Measurements from ENCODE around the gene DIPK1A.
A peak's percentile ranks its signal among the peaks of the same experiment; 100 is the strongest.
"Not testable (repeated sequence)": the region's sequence is repeated elsewhere in the genome, so short reads cannot be mapped to it uniquely, and the experiment has no call there.

Gene DIPK1A

DNA sequence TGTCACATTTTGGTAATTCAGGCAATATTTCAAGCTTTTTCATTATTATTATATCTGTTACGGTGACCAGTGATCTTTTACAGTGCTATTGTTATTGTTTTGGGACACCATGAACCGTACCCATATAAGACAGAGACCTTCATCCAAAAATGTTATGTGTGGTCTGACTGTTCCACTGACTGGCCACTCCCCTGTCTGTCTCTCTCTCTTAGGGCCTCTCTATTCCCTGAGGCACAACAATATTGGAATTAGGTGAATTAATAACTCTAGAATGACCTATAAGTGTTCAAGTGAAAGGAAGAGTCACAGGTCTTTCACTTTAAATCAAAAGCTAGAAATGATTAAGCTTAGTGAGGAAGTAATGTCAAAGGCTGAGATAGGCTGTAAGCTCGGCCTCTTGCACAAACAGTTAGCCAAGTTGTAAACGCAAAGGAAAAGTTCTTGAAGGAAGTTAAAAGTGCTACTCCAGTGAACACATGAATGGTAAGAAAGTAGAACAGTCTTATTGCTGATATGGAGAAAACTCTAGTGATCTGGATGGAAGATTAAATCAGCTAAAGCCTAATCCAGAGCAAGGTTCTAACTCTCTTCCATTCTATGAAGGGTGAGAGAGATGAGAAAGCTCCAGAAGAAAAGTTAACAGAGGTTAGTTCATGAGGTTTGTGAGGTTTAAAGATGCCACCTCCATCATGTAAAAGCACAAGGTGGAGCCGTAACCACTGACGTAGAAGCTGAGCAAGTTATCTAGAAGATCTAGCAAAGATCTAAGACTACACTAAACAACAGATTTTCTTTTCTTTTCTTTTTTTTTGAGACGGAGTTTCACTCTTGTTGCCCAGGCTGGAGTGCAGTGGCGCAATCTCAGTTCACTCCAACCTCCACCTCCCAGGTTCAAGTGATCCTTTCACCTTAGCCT is 19.7 kb upstream of the DIPK1A start:
- DNase-seq, result peak in 1 of 4 experiments; percentile 10

GRCh38 chr1:92975551-92976232 is 14.4 kb upstream of the DIPK1A start:
- DNase-seq, result no peak

DNA sequence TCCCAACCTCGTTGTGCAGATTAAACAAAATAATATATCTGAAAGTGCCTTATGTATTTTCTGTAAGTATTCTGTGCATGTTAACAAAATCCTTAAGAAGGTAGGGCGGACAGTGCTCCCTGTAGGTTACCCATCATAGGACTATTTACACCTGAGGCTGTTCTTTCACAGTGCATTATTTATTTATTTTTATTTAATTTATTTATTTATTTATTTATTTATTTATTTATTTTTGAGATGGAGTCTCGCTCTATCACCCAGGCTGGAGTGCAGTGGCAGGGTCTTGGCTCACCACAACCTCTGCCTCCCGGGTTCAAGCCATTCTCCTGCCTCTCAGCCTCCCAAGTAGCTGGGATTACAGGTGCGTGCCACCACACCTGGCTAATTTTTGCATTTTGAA is 12.8 kb upstream of the DIPK1A start:
- not testable (repeated sequence) for DNase-seq

DNA sequence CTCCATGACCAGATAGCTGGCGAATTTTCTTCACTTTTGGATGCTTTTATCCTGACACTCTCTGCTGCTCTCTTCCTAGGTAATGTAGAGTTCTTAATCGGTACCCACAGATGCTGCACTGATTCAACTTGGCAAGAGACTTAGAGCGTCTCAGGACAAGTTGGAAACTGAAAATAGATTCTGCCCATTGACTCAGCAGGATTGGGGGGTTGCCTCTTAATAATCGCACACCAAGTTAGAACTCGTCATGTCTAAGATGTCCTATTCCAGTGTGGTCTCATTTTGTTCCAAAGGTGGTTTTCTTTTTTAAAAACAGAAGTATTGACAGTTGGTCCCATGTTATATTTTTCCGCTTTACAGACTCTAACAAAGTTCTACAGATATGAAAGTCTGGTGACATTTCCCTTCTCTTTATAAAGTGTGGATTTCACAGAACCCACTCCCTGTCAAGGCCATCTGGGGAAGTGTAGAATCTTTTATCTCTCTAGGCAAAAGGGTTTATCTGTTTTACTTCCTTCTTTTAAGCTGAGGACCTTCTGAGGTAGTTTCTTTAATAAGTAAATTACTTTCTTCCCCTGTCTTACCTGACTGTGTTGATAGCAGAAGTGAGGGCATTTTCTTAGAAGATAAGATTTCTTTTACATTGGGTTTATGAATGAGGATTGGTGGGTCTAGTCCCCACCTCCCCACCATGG is 12.1 kb upstream of the DIPK1A start:
- no peak for DNase-seq

DNA sequence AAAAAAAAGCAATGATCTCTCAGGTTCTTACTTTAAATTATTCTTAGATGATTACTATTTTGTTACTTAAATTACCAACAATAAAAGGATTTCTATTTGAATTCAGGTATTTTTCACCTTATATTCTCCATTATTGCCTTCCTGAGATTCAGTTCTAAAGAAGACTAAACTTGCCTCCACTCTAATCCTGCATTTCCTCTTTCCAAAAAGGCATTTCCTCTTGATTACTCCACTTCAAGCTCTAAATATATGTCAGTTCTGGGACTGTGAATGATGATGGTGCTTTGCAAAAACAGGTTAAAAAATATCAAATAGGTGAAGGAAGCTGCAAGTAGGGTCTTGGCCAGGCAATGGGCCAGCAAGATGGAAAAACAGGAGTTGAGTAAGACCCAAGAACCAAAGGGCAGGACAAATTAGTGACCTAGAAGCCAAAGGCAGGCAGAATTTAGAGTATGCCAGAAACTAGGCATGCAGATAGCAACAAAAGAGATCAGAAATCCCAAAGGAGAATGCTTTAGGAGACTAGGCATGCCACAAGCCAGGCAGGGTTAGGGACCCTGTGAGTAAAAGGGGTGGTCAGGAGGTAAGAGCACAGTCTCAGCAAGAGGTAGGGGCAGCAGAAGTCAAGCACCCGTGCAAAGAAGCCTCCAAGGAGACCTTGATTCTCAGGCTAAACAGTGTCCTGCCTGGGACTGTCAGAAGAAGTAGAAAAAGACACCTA is 11.3 kb upstream of the DIPK1A start:
- DNase-seq, result no peak

- DNase-seq, result not testable (repeated sequence)
Measured at GRCh38 chr1:92971932-92972331, 10.7 kb upstream of the DIPK1A start.

DNA sequence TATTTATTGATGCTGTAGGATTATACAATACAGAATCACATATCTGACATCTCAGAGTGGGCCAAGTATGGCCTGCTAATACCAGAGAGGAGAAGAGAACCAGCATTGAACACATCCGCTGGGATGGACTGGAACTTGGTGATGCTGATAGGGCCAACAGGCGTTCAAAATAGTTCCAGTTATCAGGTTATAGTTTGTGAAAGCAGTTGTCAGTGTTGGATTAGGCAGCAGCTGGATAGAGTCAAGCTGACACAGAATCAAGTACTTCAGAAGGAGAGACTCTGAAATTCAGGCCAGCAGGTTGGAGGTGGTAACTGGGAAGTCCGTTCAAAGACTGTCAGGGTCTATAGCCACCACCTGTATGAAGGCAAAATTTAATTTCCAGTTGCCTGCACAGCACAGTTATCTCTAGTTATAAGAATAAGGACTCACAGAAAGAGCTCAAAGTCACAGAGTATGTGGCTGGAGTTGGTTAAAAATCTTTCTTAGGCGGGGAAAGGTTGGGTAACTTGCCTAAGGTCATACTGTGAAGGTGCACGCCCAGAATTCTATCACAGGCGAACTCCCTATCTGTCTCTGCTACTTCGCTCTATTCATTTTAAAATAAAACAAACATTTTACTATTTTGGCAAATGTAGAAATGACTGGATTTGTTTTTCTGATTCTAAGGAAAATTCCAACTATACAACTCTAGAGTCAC is 9.9 kb upstream of the DIPK1A start:
- no peak for DNase-seq

DNA sequence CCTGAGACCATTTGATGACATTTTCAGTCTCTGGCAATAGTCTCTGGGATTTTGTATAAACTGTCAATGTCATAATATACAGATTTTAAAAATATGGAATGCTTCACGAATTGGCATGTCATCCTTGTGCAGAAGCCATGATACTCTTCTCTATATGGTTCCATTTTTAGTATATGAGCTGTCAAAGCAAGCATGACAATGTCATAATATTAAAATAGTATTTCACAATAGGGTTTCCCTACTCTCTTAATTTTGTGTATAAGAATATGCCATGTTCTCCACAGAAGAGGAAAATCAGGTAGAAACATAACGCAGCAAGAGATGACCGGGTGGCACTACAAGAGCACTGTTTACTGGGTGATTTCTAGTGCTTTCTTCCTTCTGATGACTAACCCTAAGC is 8.3 kb upstream of the DIPK1A start:
- DNase-seq, result no peak

GRCh38 chr1:92968138-92969032 is 7.1 kb upstream of the DIPK1A start:
- no peak for DNase-seq

- DNase-seq, result peak in 1 of 4 experiments; percentile 18
Measured at GRCh38 chr1:92964998-92965397, 3.7 kb upstream of the DIPK1A start.

DNA sequence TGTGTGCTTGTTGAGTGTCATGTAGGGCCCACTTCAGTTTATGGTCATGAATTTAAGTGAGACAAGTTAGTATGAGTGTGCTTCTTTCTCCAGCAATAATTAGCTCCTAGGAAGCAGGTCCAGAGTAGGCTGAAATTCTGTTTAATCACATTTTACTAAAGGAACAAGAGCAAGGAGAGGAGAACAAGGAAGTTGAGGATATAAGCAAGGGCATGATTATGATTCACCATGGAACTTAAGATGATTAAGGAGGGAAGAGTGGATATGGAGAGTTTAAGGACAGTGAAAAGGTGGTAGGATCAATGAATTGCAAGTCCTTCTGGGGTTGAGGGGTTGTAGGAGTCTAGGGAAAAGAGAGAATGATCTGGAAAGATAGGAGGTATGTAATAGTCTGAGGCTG is 3.1 kb upstream of the DIPK1A start:
- DNase-seq, result no peak

DNA sequence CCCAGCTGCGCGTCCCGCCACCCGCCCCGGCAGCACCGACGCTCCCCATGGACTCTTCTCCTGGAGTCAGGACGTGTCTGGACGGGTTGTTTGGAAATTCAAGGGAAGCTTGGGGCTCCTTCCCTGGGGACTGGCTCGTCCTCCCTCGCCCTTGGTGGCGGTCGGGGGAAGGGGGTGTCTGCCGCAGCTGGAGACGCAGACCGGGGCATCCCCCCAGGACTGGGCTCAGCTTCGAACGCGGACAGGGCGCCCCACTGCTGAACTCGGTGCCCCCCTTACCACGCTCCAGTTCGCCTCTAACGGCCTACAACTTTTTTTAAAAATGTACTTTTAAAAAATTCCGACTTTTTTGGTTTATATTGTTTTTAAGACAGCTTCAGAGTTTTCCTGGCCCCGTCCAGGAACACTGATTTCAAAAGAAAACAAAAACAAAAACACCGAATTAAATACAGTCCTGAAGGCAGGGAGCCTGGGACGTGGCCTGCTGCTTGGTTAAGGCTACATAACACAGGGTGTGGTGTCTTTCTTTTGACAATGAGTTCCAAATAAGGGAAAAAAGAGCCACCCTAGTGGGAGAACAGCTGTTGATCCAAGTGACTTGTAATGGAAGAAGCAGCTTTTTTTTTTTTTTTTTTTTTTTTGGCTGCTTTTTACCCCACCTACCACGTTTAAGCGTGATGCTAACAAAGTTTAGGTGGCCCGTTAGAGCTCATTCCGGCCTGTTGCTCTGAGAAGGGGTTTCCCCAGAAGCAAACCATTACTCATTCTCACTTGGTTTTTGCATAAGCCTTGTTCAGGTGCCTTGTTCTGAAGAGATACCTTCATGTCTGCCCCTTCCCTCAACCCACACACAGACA is 862 bp upstream of the DIPK1A start:
- peak in 3 of 4 experiments; percentile 27 to 36 (median 27) for DNase-seq

DNA sequence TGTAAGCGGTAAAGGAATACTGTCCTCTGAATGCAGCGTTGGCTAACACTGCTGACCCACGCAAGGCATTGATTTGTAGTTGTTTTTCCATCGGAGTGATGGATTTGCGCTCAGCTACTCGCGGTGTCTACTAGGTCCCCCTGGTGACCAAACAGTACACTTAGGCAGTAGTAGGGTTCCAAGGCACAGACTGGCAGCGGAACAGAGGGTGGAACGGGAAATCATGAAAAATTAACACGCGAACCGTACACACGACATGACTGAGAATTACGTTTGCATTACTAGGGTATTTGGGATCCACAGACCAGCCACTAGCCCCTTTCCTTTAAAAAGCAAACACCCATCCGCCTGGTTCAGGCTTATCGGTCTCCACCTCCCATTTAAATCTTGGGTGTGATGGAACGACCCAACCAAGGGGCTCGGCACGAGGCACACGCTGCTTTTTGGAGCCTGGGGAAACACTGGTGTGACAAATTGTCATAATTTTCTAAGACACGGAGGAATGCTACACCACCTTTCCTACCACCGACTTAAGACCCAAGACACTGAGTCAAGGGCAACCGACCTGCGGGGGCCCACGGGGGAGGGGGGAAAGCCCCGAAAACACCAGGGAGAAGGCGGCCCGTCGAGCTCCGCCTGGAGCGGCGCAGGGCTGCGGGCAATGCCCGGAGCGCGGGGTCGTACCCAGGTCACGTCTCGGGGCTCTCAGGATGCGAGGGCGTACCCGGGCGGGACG is 699 bp downstream of the DIPK1A start:
- DNase-seq, result peak in 3 of 4 experiments; percentile 31 to 34 (median 33)

DNA sequence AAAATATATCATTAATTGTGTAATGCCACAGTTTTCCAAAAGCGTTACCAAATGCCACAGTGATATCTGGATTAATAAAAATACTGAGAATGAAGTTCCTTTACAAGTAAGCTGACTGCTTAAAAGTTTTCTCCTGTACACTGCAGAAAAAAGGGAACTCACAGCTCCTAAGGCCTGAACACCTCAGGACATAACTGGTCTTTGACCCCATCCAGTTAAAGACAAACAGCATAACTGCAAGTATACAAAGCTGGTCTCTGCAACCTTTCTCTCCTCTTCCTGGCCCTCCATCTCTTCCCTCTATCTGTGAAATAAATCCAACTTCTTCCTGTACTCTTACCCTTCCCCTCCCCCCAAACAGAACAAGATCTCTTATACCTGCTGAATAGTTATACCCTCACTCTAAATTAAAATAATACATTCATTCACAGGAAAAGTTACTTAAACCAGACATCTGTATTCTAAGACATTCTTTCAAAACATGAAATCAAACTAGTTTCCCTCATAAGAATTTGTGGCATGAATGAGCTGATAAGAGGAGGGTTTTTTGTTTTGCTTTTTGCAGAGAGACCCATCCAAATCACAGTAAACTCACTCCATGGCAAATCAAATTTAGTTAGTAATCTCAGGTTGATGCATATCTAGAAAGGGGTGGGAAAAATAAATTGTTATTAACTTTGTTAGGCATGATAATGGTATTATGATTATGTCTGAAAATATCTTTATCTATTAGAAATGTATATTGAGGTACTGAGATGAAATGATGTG is 2.9 kb downstream of the DIPK1A start:
- DNase-seq, result no peak

DNA sequence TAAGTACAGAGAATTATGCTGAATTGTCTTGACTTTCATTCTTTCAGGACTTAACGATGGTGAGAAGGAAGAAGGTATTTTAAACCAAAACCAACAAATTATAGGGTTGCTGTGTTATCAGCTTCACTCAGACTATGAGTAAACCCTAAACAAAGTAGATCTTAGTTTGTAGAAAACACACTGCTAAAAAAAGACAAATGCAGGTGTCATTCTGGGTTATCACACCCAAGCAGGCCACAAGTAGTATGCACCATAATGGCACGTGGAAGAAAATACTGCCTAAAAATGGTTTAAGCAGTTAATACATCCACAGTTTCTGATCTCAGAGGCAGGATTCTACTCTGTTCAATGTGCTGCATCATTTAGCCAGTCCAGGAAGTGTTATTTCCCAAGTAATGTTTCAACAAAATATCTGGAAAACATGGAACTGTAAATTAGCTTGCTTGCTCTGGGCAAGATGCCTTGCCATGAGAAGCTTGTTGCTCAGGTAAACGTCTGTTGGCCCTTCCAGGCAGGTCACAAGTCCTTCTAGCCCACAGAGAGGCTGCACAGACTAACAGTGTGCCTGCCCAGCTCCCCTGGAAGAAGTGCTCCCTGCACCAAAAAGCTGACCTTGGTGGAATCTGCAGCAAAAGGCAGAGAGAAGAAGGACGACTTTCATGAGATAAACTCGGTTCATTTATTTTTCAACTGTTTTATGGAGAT is 4.1 kb downstream of the DIPK1A start:
- no peak for DNase-seq

GRCh38 chr1:92956254-92957029 is 4.8 kb downstream of the DIPK1A start:
- no peak for DNase-seq

DNA sequence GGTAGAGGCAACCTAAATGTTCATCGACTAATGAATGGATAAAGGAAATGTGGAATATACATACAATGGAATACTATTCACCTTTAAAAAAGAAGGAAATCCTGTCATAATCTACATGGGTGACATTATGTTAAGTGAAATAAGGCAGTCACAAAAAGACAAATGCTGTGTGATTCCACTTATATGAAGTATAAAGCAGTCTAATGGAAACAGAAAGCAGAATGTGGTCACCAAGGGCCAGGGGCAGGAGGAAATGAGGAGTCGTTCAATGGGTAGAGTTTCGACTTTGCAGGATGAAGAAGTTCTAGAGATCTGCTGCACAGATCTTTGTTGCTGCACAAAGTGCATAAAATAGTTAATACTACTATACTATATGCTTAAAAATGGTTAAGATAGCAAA is 7.8 kb downstream of the DIPK1A start:
- DNase-seq, result peak in 1 of 4 experiments; percentile 8
